Kidney tubule cell (primary cell): ENCODE data around the gene SORL1.

ENCODE experiments used
- DNase-seq: peaks from one replicate; pipeline ENCODE4 v3.0.0-alpha.2; 2018; ENCODE audit warnings: low spot score

SORL1 gene

DNA sequence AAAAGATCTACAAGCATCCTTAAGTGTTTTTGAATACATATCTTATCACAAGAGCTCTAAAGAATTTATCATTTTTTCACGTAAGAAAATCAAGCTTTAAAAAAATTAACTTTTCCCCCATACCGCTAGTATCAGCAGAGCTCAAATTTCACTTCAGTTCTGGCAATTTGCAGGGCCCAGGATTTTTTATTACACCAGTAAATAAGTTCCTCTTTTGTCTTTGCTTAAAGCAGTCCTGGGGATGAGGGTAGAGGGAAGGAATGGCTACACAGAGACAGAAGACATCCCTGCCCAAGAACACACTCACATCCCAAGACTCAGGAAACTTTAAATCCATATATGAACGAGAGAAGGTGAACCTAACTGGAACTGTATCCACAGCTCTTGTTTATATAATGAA, 22.6 kb upstream of the SORL1 start:
- no peak for DNase-seq

- no peak for DNase-seq
These were observed 20.1 kb upstream of the SORL1 start for GRCh38 chr11:121431820-121432526.

DNA sequence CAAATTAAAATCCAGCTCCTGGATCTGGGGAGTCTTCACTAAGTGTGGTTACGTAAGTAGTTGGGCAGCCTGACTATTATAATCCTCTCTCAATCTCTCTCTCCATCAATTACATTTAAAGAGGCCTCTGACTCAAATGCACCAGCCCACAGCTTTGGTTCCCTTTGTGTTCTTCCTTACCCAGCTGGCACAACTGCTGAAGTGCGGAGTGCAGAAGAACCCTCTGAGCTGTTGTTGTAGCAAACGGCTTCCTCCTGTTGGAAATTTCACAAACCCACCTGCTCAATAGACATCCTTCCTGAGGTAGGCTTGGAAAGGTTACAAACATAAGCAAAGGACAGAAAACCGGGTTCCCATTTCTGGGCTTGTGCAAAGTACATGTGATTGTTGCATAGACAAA, 17.0 kb upstream of the SORL1 start:
- DNase-seq = no peak

GRCh38 chr11:121435551-121436511, 16.3 kb upstream of the SORL1 start:
- no peak for DNase-seq

- DNase-seq = no peak
These were observed 15.0 kb upstream of the SORL1 start for GRCh38 chr11:121437018-121437685.

GRCh38 chr11:121437686-121438078, 14.4 kb upstream of the SORL1 start:
- no peak for DNase-seq

DNA sequence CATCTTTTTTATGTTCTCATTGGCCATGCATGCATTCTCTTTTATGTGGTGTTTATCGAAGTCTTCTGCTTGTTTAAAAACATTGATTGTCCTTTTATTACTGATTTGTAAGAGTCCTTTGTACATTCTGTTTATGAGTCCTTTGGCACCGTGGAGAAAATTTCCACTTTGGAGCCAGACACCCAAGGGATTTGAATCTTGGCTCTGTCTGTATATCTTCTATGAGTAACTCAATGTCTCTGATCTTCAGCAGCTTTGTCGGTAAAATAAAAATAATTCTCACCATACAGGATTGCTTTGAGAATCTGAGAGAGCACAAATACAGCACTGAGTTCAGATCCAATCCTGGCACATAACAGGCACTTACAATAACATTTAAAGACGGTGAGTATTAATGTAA, 12.8 kb upstream of the SORL1 start:
- DNase-seq = no peak

GRCh38 chr11:121439759-121440158, 12.4 kb upstream of the SORL1 start:
- DNase-seq = no peak

- no peak for DNase-seq
These were observed 10.6 kb upstream of the SORL1 start for GRCh38 chr11:121441521-121441920.

GRCh38 chr11:121443688-121444275, 8.3 kb upstream of the SORL1 start:
- no peak for DNase-seq

DNA sequence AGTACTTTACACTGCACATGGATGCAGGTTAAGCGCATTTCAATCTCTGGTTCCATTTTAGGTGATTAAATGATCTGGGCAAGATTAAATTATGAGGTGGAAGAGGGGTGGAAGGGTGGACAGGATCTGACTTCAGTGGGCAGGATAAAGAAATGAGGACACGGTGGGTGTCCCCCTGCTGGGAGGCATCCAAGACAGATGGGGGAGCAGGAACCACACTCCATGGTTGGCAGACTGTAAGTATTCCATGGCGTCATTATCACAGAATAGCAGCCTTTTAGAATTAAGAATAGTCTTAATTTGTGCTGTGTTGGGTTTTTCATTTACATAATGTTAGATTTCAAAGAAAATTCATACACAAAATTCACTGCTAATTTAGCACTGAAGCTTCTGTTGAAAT, 7.6 kb upstream of the SORL1 start:
- no peak for DNase-seq

- DNase-seq = no peak
These were observed 6.9 kb upstream of the SORL1 start for GRCh38 chr11:121445071-121445768.

DNA sequence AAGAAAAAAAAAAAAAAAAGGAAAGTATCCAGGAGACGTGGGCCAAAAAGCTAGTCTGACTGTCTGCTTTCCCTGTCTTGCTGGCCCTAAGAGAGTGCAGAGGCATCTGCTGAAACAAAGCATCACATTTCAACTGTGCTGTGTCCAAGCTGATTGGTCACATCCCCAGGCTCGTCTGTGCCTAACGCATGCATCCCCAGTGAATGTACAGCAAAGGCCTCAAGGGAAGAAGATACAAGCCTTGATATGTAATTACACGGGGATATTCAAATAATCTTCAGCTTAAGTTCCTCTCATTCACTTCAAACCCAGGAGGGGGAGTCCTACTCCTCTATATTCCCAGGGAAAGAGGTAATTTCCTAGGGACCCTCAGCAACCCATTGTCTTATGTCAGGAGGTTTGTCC, 5.4 kb upstream of the SORL1 start:
- no peak for DNase-seq

DNA sequence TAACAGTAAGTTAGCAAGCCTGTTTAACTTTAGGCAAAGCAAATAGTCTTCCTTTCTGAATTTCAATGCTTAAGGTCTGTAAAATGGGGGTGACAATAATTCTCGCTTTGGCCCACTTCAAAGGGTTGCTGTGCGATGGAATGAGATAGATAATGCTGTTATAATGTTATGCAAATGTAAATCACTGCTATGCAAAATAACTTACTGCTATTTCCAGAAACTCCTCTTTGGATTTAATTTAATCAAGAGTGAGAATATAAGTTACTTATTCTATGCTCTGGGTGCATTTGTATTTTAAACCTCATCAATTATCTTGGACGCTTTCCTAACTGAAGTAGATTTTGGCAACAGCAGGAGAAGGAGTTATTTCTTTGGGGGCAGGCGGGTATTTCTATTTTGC, 4.1 kb upstream of the SORL1 start:
- DNase-seq = no peak

DNA sequence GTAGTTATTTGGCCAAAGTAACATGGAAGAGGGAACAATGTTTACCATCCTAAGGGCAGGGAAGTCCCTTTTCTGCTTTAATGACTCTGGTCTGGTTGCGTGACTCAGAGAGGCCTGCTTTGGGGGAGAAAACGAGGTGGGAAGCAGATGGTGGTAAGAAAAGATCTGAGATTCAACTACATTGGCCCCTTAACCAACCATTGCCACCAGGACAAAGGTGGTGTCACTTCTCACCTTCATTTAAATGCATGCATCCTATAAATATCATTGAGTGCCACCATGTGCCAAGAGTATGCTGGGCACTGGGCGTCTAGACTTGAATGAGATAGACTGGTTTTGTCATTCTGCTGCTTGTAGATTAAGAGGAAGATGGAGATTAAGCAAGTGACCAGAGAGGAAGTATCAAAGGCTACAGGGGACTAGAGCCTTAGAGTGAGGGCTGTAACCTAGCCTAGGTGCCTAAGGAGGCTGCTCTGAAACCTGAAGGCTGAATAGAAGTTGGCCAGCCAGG, 3.6 kb upstream of the SORL1 start:
- peak; percentile 53 for DNase-seq

- no peak for DNase-seq
These were observed 3.0 kb upstream of the SORL1 start for GRCh38 chr11:121449123-121449522.

GRCh38 chr11:121449626-121450025, 2.5 kb upstream of the SORL1 start:
- DNase-seq = no peak

GRCh38 chr11:121450401-121450800, 1.7 kb upstream of the SORL1 start:
- DNase-seq = no peak

DNA sequence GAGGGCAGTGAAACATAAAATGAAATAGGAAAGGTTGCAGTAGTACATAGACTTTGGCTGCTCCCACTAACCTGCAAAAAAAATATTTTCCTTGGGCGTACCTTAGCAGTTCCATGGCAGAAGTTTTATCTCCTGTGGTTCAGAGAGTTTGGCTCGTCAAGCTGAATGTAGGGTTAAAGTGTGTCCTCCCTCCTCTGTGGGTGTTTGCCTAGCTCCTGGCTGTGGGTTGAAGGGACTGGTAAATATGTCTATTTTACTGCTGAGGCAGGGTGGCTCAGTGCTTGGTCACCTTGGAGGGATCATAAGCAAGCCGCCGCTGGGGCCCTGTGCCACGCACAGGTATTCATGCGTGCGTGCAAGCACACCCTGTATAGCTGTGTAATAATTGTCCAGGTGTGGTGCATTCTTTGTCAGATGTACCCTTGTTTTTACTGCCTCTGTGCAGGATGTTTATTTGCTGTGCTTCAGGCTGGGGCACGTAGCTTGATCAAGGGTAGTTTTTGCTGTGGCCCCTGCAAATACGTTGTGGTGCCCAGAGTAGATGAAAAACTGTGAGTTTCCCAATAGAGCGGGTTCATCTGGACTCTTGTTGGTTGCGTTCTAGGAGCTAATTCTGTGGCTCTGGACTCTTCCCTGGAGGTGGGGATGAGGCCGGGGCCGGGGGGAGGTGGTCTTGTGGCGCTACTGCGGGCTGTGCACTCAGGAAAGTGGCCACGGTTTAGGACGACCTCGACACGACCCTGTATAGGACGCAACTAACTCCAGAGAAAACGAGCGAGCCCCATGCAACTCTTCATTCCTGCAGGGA, 732 bp upstream of the SORL1 start:
- peak; percentile 72 for DNase-seq

GRCh38 chr11:121452609-121453150, 566 bp downstream of the SORL1 start, which contains the start of gene SORL1-AS1:
Gene SORL1-AS1 (minus strand): TSS chr11:121452967.
- DNase-seq = peak; percentile 30
